Cerebellar cortex (tissue), 1 donor: ENCODE data around the gene DRGX.

ENCODE experiments used
- DNase-seq: peaks from one replicate; pipeline ENCODE4 v3.0.0-alpha.2; 2015; ENCODE audit warnings: low spot score

DRGX gene

GRCh38 chr10:49318755-49319154, 77.1 kb downstream of the DRGX start:
- no peak for DNase-seq

DNA sequence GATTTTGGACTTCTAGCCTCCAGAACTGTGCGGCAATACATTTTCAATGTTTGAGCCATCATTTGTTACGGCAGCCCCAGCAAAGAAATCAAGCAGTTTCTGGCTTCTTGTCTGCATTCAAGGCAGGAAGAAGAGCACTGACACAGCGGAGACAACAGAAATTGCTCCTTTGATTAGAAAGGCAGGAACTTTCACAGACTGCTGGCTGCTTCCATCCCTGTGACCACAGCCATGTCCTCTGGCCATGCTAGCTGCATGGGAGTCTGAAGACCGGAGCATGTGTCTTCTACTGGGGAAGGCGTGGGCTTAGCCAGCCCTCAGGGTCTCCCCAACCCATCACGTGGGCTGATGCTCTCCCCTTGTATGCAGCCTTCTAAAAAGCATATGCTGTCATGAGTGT, 77.9 kb downstream of the DRGX start:
- DNase-seq: no peak

- DNase-seq: no peak
These were observed 81.1 kb downstream of the DRGX start for GRCh38 chr10:49314806-49315205.
